GM19099 (cell line): ENCODE measurements around the gene KCMF1.

Experiments
- POLR2A ChIP-seq: IDR thresholded peaks from 3 replicates; pipeline ENCODE4 v1.6.1; 2011; ENCODE audit warnings: low read depth; ENCODE audit not compliant: insufficient read length; ENCODE audit errors: extremely low read depth

Gene KCMF1

DNA sequence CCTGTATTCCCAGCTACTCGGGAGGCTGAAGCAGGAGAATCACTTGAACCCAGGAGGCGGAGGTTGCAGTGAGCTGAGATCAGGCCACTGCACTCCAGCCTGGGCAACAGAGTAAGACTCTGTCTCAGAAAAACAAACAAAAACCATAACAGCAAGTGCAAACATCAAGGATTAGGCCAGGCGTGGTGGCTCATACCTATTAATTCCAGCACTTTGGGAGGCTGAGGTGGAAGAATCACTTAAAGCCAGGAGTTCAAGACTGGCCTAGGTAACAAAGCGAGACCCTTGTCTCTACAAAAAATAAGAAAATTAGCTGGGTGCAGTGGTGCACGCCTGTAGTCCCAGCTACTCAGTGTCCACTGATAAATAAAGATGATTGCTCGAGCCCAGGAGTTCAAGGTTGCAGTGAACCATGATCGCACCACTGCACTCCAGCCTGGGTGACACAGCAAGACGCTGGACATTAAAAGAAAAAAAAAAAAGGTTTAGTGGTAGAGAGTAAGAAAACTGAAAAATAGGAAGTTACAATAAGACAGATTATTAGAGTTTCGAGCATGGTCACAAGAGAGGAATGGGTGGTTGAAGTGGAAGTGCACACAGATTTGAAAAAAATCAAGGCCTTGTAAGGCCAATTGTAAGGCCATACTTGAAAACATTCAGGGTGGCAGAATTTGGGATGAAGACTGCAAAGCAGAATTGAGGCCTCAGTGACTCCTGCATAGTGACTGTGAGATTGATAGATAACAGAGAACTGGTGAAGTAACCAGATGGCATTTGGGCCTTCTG is 6.4 kb upstream of the KCMF1 start:
- TF ChIP-seq POLR2A: no peak

DNA sequence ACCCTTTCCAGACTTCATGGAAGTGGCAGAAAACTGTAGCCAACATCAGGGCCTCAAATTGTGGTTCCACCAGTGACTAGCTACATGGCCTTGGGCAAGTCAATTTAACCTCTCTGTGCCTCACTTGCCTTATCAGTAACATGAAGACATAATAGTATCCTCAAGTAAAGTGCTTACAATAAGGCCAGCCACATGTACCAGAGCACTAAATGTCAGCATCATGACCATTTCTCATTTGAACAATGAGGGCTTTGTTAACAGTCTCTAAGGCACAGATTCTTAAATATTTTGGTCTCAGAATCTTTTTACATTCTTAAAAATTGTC is 5.8 kb upstream of the KCMF1 start:
- TF ChIP-seq POLR2A: peak; percentile 29

DNA sequence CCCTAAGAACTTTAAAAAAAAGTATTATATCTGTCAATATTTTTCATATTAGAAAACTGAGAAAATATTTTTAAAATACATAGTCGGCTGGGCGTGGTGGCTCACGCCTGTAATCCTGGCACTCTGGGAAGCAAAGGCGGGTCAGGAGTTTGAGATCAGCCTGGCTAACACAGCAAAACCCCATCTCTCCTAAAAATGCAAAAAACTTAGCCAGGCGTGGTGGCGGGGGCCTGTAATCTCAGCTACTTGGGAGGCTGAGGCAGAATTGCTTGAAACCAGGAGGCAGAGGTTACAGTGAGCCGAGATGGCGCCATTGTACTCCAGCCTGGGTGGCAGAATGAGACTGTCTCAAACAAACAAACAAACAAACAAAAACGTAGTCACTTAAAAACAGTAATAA is 5.1 kb upstream of the KCMF1 start:
- no peak for TF ChIP-seq POLR2A

DNA sequence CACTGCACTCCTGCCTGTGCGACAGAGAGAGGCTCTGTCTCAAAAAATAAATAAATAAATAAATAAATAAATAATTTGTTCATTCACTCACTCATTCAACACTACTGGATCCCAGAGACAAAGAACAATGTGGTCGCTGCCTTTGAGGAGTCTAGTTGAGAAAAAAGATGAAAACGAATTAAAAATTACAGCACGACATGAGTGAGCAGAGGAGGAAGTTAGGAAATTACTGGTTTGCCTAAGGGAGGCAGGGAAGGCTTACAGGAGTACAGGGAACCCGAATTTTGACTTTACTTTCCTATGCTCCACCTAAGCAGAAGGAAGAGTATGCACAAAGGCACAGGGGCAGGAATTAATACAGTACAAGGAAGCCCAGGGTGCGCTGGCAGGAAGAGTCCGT is 4.2 kb upstream of the KCMF1 start:
- no peak for TF ChIP-seq POLR2A

DNA sequence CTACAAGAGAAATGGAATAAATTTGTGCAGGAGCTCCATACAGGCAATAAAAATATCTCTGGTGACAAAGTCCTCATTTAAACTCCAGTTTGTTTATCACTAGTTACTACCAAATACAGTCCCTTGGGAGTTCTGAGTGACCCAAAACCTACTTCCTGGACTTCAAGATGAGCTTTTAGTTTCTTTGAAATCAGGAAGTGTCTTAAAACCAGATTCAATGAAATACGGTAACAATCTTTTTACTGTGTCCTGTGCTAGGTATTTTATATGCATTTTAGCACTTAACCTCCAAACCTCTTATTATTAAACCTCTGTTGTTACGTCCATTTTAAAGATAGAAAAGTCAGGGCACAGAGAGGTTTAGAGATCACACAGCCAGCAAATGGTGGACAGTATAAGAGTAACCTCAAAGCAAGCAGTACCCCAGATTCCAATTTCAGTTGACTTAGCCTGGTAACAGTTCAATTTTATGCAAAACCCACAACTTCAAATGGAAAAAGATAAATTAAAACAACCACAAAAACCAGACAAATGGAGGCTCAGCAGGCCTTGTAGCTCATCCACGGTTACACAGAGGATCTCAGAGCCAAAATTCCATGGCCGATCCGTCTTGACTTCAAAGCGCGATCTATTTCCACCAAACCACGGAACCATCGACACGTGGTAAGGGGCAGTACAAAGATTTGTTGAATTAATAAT is 1.3 kb upstream of the KCMF1 start:
- peak; percentile 3 for TF ChIP-seq POLR2A

DNA sequence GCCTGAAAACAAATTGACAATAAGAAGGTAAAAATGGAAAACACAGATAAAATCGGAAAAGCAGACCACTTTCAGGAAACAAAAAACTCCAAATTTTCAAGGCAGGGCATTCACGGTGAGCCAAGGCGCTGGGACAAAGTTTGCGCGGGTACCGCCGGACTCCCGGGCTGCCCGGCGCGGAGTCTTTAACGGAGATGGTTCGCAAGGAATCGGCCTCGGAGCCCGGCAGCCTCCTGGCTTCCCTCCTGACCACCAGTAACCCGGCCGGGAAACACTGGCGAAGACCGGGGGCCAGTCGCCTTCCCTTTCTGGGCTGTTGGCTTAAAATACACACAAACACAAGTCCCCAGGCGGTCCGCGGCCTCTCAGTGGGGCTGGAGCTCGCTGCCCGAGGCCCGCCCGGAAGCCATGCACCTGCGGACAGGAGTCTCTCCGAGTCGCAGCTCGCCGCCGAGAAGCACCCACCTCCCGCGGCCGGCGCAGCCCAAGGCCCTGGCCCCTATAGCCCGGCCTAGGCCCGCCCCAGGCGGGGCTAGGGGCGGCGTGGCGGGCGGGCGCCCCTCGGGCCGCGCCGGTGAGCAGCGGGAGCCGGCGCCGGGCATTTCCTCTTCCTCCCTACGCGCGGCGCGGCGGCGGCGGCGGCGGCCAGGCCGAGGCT is 622 bp upstream of the KCMF1 start:
- peak; percentile 76 for TF ChIP-seq POLR2A

DNA sequence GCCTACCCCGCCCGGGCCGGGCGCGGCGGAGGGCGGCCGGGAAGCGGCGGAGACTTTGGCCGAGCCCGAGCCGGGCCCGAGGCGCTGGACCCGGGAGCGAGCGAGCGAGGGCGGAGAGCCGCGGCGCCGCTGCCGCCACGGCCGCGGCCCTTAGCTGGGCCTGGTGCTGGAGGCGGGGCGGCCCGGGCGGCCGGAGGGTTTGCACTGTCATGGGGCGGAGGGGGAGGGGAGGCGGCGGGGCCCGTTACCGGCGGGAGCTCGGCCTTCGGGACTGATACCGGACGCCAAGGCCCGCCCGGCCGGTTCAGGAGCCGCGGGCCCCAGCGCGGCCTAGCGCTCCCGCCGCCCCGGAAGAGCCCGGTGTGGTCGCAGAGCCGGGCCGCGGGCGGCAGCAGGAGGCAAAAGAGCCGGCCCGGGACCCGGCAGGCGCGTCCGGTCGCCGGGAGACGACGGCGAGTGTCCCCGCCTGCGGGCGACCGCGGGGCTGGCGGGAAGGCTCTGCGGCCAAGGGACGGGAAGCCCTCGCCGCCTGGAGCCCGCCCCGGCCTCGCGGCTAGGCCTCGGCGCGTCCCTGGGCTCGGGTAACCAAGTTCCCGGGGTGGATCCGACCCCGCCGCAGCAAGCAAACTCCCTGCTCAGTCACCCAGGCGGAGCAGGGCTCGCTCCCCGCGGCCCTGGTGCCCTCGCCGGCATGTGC is 697 bp downstream of the KCMF1 start:
- no peak for TF ChIP-seq POLR2A

DNA sequence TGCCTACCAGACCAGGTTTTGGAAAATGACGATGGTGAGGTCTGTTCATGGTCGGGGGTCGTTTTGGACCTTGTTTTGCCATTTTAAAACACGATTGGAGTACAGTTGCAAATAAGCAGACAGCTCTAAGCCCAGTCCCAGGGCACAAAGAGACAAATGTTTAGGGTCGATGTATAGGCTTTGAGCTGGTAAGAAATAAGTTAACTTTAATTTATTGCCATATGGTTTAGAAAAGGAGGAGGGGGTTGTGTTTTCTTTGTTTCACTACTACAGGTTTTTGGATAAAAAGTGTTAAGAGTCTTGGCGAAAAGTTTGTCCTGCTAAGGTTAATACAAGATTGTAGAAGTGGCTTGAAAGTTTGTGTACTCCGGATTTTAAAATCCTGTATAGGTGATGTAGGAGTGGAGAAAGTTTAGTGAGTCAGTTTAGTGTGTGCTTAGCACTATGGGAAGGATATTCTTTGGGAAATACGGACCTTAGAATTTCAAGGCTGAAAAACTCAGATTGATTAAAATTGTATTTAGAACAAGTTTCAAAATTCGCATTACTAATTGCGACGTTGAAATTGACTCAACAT is 1.3 kb downstream of the KCMF1 start:
- TF ChIP-seq POLR2A: no peak

DNA sequence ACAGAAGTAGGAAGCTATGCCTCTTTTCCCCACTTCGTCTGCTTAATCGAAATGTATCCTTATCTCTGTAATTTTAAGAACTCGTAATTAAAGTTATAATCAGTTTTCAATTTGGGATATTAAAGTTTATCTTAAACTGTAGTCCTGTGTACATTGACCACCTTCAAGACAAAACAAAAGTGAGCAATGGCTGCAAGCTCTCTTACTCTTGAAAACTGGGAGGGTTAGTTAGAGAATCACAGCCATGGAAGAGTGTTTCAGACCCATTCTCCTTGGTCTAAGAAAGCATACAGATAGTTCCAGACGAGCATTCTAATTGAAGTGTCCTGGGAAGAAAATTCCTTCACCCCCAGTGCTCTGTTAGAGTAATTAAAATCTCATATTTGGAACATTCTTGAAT is 2.0 kb downstream of the KCMF1 start:
- TF ChIP-seq POLR2A: no peak

DNA sequence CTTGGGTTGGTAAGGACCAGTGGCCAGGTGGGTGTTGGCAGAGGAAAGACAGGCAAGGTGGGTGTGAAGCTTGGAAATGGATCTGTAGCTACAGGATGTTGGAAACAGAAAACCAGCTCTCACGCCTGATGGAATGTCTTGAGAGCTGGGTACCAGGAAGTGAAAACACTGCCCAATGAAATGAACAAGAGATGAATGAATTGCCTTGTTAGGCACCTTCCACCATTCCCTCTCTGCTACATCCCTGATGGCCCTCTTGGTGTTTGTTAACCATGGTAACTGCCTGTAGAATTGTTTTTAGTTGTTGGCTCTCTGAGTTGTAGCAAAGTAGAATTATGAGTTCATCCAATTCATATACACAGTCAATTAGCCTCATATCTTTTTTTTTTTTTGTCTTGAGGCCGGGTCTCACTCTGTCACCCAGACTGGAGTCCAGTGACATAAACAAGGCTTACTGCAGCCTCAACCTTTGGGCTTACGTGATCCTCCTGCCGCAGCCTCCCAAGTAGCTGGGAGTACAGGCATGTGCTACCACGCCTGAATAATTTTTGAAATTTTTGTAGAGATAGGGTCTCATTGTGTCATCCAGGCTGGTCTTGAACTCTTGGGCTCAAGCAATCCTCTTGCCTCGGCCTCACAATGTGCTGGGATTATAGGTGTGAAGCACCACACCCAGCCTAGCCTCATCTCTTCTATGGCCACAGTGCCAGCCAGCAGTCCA is 9.5 kb downstream of the KCMF1 start:
- TF ChIP-seq POLR2A: no peak

DNA sequence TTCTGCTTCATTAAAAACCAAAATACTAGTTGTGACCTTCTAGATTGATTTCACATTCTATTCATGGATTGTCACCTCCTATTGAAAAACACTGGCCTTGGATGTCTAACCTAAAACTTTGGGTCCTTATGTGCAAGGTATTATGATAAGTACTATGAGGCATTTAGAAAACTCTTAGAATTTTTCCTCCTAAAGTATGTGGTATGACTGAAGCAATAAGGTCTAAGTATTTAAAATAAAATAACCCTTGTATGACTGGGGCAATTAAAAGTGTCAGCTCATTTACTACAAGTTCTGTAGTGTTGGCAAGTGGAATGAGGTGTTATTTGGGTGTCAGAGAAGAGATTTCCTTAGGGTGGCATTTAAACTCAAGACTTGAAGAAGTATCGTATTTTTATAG is 15.1 kb downstream of the KCMF1 start:
- TF ChIP-seq POLR2A: no peak

DNA sequence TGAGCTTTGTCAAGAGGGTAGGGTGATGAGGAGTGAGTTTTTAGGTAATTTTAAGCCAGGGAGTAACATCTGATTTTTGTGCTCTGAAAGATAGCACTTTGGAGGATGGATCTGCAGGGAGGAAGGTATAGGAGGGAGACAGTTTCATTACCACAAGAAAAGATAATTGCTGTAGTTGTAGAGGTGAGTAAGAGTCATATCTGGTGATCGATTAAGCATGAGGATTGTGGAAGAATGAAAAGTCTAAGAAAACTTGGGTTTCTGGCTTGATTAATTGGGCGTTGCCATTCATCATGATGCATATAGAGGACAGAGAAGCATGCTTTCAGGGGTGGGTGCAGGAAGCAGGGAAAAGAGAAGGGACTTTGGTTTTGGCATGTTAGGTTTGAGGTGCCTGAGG is 18.5 kb downstream of the KCMF1 start:
- no peak for TF ChIP-seq POLR2A

DNA sequence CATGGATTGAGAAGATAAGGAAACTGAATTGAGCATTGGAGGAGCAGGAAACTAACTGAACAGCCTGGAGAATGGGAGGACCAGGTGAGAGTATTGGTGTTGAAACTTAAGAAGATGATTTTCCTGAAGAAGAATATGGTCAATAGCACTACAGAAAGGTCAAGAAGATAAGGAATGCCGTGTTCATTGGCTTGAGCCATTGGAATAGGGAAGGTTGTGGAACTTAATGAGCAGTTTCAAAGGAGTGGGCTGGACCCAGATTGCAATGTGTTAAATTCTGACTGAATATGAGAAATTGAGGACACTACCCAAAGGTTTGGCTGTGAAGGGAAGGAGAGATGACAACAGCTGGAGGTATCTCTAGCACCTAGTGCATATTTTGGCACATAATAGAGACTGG is 19.0 kb downstream of the KCMF1 start:
- TF ChIP-seq POLR2A: no peak

DNA sequence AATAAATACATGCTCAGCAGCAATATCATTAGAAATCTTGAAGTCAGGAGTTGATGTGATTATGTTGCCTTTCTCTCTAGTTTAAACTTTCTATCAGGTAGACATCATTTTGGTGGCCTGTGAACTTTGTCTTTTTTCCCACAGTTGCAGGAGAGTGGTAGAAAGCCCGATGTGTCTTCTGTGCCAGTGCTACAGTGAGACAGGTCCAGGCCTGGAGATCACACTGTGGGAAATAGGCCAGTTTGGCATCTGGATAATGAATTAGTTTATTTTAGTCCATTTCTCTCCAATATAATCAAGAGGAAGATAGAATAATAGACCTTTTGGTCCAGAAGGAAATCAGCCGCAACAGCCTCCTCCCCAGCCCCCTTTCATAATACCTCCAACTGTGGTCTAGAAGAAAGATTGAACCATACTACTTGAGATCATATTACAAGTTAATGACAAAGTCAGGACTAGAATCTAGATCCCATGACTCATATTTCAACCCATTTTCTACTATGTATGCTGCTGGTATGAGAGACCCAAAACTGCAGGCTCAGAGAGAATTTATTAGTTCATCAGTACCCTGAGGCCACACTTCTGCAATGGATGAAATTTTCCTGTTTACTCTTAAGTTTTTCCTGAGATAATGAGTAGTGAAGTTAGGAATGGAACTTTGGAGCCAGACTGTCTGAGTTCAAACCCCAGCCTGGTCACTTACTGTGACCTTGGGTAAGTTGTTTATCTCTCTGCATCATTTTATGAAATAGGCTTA is 20.6 kb downstream of the KCMF1 start:
- TF ChIP-seq POLR2A: no peak
